HG03571 (cell line): ENCODE data around the gene TUNAR.

Experiments
- ATAC-seq: cut with Tn5 transposase; IDR thresholded peaks from one replicate; pipeline ENCODE4 v1.9.1; 2021; ENCODE audit not compliant: unreplicated experiment

TUNAR gene

GRCh38 chr14:95911456-95911855, 34.8 kb downstream of the TUNAR start:
- ATAC-seq: no peak

- ATAC-seq: no peak
Measured at GRCh38 chr14:95915330-95915729, 38.7 kb downstream of the TUNAR start.

GRCh38 chr14:95918466-95918865, 41.8 kb downstream of the TUNAR start:
- no peak for ATAC-seq

- no peak for ATAC-seq
Measured at GRCh38 chr14:95920769-95921438, 44.3 kb downstream of the TUNAR start.

GRCh38 chr14:95922080-95922479, 45.4 kb downstream of the TUNAR start:
- ATAC-seq: no peak

- no peak for ATAC-seq
Measured at GRCh38 chr14:95928751-95929150, 52.1 kb downstream of the TUNAR start.

GRCh38 chr14:95931384-95931783, 54.8 kb downstream of the TUNAR start:
- ATAC-seq: no peak

GRCh38 chr14:95935228-95935822, 58.7 kb downstream of the TUNAR start:
- ATAC-seq: no peak

- ATAC-seq: no peak
Measured at GRCh38 chr14:95936041-95936440, 59.4 kb downstream of the TUNAR start.

- ATAC-seq: no peak
Measured at GRCh38 chr14:95939335-95939734, 62.7 kb downstream of the TUNAR start.

- no peak for ATAC-seq
Measured at GRCh38 chr14:95941897-95942296, 65.3 kb downstream of the TUNAR start.

GRCh38 chr14:95943699-95944098, 67.1 kb downstream of the TUNAR start:
- no peak for ATAC-seq

GRCh38 chr14:95944462-95944861, 67.8 kb downstream of the TUNAR start:
- no peak for ATAC-seq

- no peak for ATAC-seq
Measured at GRCh38 chr14:95946867-95947266, 70.2 kb downstream of the TUNAR start.

- ATAC-seq: no peak
Measured at GRCh38 chr14:95948558-95948981, 71.9 kb downstream of the TUNAR start.

GRCh38 chr14:95951359-95951758, 74.7 kb downstream of the TUNAR start:
- ATAC-seq: no peak

- no peak for ATAC-seq
Measured at GRCh38 chr14:95953111-95953724, 76.6 kb downstream of the TUNAR start.

GRCh38 chr14:95956601-95957460, 80.2 kb downstream of the TUNAR start:
- no peak for ATAC-seq

GRCh38 chr14:95958105-95958504, 81.5 kb downstream of the TUNAR start:
- ATAC-seq: no peak

- no peak for ATAC-seq
Measured at GRCh38 chr14:95959317-95959716, 82.7 kb downstream of the TUNAR start.

GRCh38 chr14:95961481-95961880, 84.8 kb downstream of the TUNAR start:
- no peak for ATAC-seq

GRCh38 chr14:95964901-95965300, 88.3 kb downstream of the TUNAR start:
- ATAC-seq: no peak
